H1 (cell line): ENCODE results near the gene SPOPL. TPM values are rescaled to one million over a fixed set of nuclear protein-coding genes. Genes with fewer than 3 reads are reported as not detected.

Source experiments
- CTCF ChIA-PET: fragments of 300-600 bp; sonication (Branson Sonifier 250); formaldehyde crosslinking; loops from one replicate; lab custom pipeline; 2021; ENCODE audit not compliant: partially characterized antibody; lab: Charles Lee
- POLR2A ChIA-PET: fragments of 300-600 bp; sonication (Branson Sonifier 250); formaldehyde crosslinking; loops from one replicate; lab custom pipeline; 2021; ENCODE audit warnings: inconsistent platforms; ENCODE audit not compliant: partially characterized antibody; lab: Charles Lee
- DNase-seq, 2 experiments: peaks; one replicate each; pipeline versions ENCODE4 v3.0.0 to v3.0.0-alpha.2; 2010 to 2022; ENCODE audit warnings: low spot score in 2 of 2, low read depth in 1 of 2, mixed read lengths in 1 of 2
- FAIRE-seq: peaks from 2 replicates; lab custom pipeline; 2011; peaks lifted over from hg19 to GRCh38; lab: Jason Lieb, UNC
- H2AFZ ChIP-seq: 2 replicates; pipeline ENCODE4 v1.8.1; 2012; ENCODE audit warnings: low read length, inconsistent platforms
- H2AK5ac ChIP-seq: 2 replicates; pipeline ENCODE4 v1.6.1; 2013; ENCODE audit warnings: low read depth, low read length
- H2BK120ac ChIP-seq: replicated peaks from 2 replicates; pipeline ENCODE3; 2013; ENCODE audit warnings: low read depth, low read length, inconsistent platforms
- H2BK12ac ChIP-seq: 2 replicates; pipeline ENCODE4 v1.6.1; 2013; ENCODE audit warnings: low read depth, low read length
- H2BK15ac ChIP-seq: 2 replicates; pipeline ENCODE4 v1.6.1; 2013; ENCODE audit warnings: low read length
- H2BK20ac ChIP-seq: 2 replicates; pipeline ENCODE4 v1.6.1; 2013; ENCODE audit warnings: low read length
- H2BK5ac ChIP-seq: 2 replicates; pipeline ENCODE4 v1.6.1; 2013; ENCODE audit warnings: low read depth, low read length
- H3K14ac ChIP-seq: 2 replicates; pipeline ENCODE4 v1.6.1; 2013; ENCODE audit warnings: inconsistent platforms; ENCODE audit not compliant: insufficient read length
- H3K18ac ChIP-seq: 2 replicates; pipeline ENCODE4 v1.6.1; 2013; ENCODE audit warnings: low read length; ENCODE audit errors: extremely low read depth
- H3K23ac ChIP-seq: 2 replicates; pipeline ENCODE4 v1.6.1; 2013; ENCODE audit warnings: inconsistent platforms; ENCODE audit not compliant: insufficient read length
- H3K23me2 ChIP-seq: 2 replicates; pipeline ENCODE4 v1.6.1; 2013; ENCODE audit warnings: low read depth, low read length
- H3K27ac ChIP-seq: 2 replicates; pipeline ENCODE4 v1.6.1; 2011; ENCODE audit warnings: low read depth, low read length, inconsistent platforms
- H3K27me3 ChIP-seq, 4 experiments: replicated peaks in 1 of 4; 1 replicate in 1 of 4; 2 replicates in 3 of 4; pipeline versions ENCODE4 v1.6.1 to v1.8.1; 2011 to 2013; ENCODE audit warnings: low read length in 3 of 4, mild to moderate bottlenecking in 3 of 4, inconsistent platforms in 2 of 4, mixed read lengths in 2 of 4, moderate library complexity in 1 of 4; ENCODE audit not compliant: control insufficient read depth in 3 of 4, insufficient read depth in 3 of 4; ENCODE audit errors: extremely low read depth in 1 of 4
- H3K36me3 ChIP-seq, 4 experiments: 2 replicates each; pipeline versions ENCODE4 v1.6.1 to v1.8.1; 2011 to 2013; ENCODE audit warnings: mild to moderate bottlenecking in 4 of 4, low read length in 3 of 4, moderate library complexity in 2 of 4, control low read depth in 1 of 4, inconsistent platforms in 1 of 4; ENCODE audit not compliant: insufficient read depth in 4 of 4, control insufficient read depth in 2 of 4
- H3K4ac ChIP-seq: replicated peaks from 2 replicates; pipeline ENCODE3; 2013; ENCODE audit warnings: low read length, low read depth, mixed read lengths, inconsistent platforms; ENCODE audit not compliant: insufficient read length
- H3K4me1 ChIP-seq, 4 experiments: replicated peaks in 1 of 4; 1 replicate in 1 of 4; 2 replicates in 3 of 4; pipeline versions ENCODE4 v1.6.1 to v1.8.1; 2011 to 2013; ENCODE audit warnings: low read length in 3 of 4, inconsistent platforms in 2 of 4, mixed read lengths in 1 of 4; ENCODE audit not compliant: insufficient read depth in 4 of 4, control insufficient read depth in 3 of 4
- H3K4me2 ChIP-seq, 2 experiments: 2 replicates each; pipeline versions ENCODE4 v1.6.1 to v1.8.1; 2011 to 2013; ENCODE audit warnings: low read depth in 2 of 2, low read length in 2 of 2, control low read depth in 1 of 2, inconsistent platforms in 1 of 2, mild to moderate bottlenecking in 1 of 2; ENCODE audit not compliant: insufficient read depth in 1 of 2
- H3K4me3 ChIP-seq, 4 experiments: fragments of 200-600, 300-600 bp in 1 of 4; sonication (generic), shearing (Covaris generic), sonication (Bioruptor Twin) in 1 of 4; 2 replicates each; pipeline versions ENCODE4 v1.5.1 to v1.8.1; 2011 to 2016; ENCODE audit warnings: low read length in 4 of 4, low read depth in 3 of 4, control low read depth in 2 of 4, inconsistent platforms in 2 of 4, mild to moderate bottlenecking in 2 of 4, mixed read lengths in 1 of 4, moderate library complexity in 1 of 4; ENCODE audit not compliant: insufficient read depth in 2 of 4; ENCODE audit errors: extremely low read depth in 1 of 4
- H3K56ac ChIP-seq: replicated peaks from 2 replicates; pipeline ENCODE3; 2013; ENCODE audit warnings: low read depth, mild to moderate bottlenecking, mixed read lengths, low read length, inconsistent platforms; ENCODE audit not compliant: insufficient read length
- H3K79me1 ChIP-seq: 2 replicates; pipeline ENCODE4 v1.6.1; 2013; ENCODE audit warnings: low read depth, low read length, control low read depth
- H3K79me2 ChIP-seq, 2 experiments: 2 replicates each; pipeline versions ENCODE4 v1.6.1 to v1.8.1; 2012 to 2013; ENCODE audit warnings: low read length in 2 of 2, mild to moderate bottlenecking in 2 of 2, inconsistent platforms in 1 of 2; ENCODE audit not compliant: insufficient read depth in 2 of 2, control insufficient read depth in 1 of 2
- H3K9ac ChIP-seq, 4 experiments: replicated peaks in 1 of 4; 1 replicate in 1 of 4; 2 replicates in 3 of 4; pipeline versions ENCODE4 v1.6.1 to v1.8.1; 2011 to 2013; ENCODE audit warnings: low read depth in 3 of 4, low read length in 3 of 4, control low read depth in 2 of 4, mild to moderate bottlenecking in 2 of 4, moderate library complexity in 2 of 4, inconsistent platforms in 1 of 4; ENCODE audit errors: extremely low read depth in 1 of 4
- H3K9me3 ChIP-seq, 2 experiments: 2 replicates each; pipeline versions ENCODE4 v1.6.1 to v1.8.1; 2012 to 2013; ENCODE audit warnings: mild to moderate bottlenecking in 2 of 2, moderate library complexity in 2 of 2, control low read depth in 1 of 2, inconsistent platforms in 1 of 2, low read depth in 1 of 2, low read length in 1 of 2, mixed read lengths in 1 of 2; ENCODE audit not compliant: insufficient read depth in 2 of 2
- H4K20me1 ChIP-seq, 2 experiments: replicated peaks in 1 of 2; 2 replicates each; pipeline versions ENCODE3 to v1.8.1; 2011 to 2013; ENCODE audit warnings: inconsistent platforms in 2 of 2, low read length in 2 of 2, mild to moderate bottlenecking in 1 of 2; ENCODE audit not compliant: insufficient read depth in 2 of 2, control insufficient read depth in 1 of 2
- H4K5ac ChIP-seq: 2 replicates; pipeline ENCODE4 v1.6.1; 2013; ENCODE audit warnings: low read length, low read depth, mixed read lengths, inconsistent platforms; ENCODE audit not compliant: insufficient read length
- H4K8ac ChIP-seq: 2 replicates; pipeline ENCODE4 v1.8.0; 2013; ENCODE audit warnings: mild to moderate bottlenecking, moderate library complexity, low read length, inconsistent platforms; ENCODE audit not compliant: insufficient read depth; ENCODE audit errors: extremely low read depth
- H4K91ac ChIP-seq: replicated peaks from 2 replicates; pipeline ENCODE3; 2013; ENCODE audit warnings: low read length, mixed read lengths, inconsistent platforms; ENCODE audit not compliant: insufficient read length
- ATF2 ChIP-seq: IDR thresholded peaks from 2 replicates; pipeline ENCODE4 v1.6.1; 2012; ENCODE audit warnings: low read length, inconsistent platforms
- GTF2F1 ChIP-seq: IDR thresholded peaks from 2 replicates; pipeline ENCODE4 v1.6.1; 2012; ENCODE audit warnings: low read depth, low read length, improper control_type of control experiment, borderline replicate concordance
- HDAC2 ChIP-seq, 2 experiments: fragments of 300-600 bp in 1 of 2; sonication (generic) in 1 of 2; IDR thresholded peaks; 2 replicates each; pipeline ENCODE4 v1.6.1; 2011 to 2012; ENCODE audit warnings: low read depth in 2 of 2, low read length in 2 of 2, mild to moderate bottlenecking in 2 of 2, moderate library complexity in 2 of 2, borderline replicate concordance in 1 of 2, inconsistent platforms in 1 of 2
- KDM1A ChIP-seq: fragments of 200-600, 300-600 bp; sonication (generic); IDR thresholded peaks from 2 replicates; pipeline ENCODE4 v1.7.1; 2016; ENCODE audit warnings: mild to moderate bottlenecking, low read length, borderline replicate concordance
- POU5F1 ChIP-seq: IDR thresholded peaks from 2 replicates; pipeline ENCODE4 v1.6.1; 2011; ENCODE audit warnings: low read depth, mild to moderate bottlenecking, low read length, moderate library complexity
- RNF2 ChIP-seq: fragments of 200-900, 300-1000 bp; sonication (generic); IDR thresholded peaks from 2 replicates; pipeline ENCODE4 v1.7.1; 2016; ENCODE audit warnings: borderline replicate concordance, low read depth, mild to moderate bottlenecking, antibody characterized with exemption, low read length; ENCODE audit not compliant: poor library complexity, severe bottlenecking; ENCODE audit errors: missing control alignments
- SP1 ChIP-seq: IDR thresholded peaks from 2 replicates; pipeline ENCODE4 v1.6.1; 2011; ENCODE audit warnings: low read depth, low read length
- WGBS, 2 experiments: shearing (Covaris generic) in 1 of 2; methylation state at CpG; one replicate each; pipeline versions ENCODE4 v1.1.6 to v1.1.7; 2013 to 2015; ENCODE audit warnings: low lambda C conversion rate in 2 of 2, mixed read lengths in 2 of 2, inconsistent platforms in 1 of 2, low coverage in 1 of 2, missing lambda C conversion rate in 1 of 2; ENCODE audit not compliant: insufficient replicate concordance in 2 of 2, insufficient coverage in 1 of 2, insufficient read length in 1 of 2; ENCODE audit errors: extremely low coverage in 1 of 2, missing lambda C conversion rate in 1 of 2; 5-methylcytosine and 5-hydroxymethylcytosine counted together
- polyA plus RNA-seq, 7 experiments: library from polyadenylated mRNA; depleted of rRNA in 3 of 7; stranded (reverse) in 5 of 7; unstranded in 2 of 7; fragments of >200 nt in 5 of 7; fragments of 200-250 nt in 2 of 7; gene quantifications; 1 replicate in 5 of 7; 2 replicates in 1 of 7; 4 replicates in 1 of 7; pipeline versions ENCODE4 v1.2.1 to v1.2.3, GENCODE V29; 2011 to 2013; ENCODE audit warnings: missing spikeins in 2 of 7, mixed read lengths in 2 of 7
- total RNA-seq: library from RNA; stranded (reverse); fragmentation: NEBNext Ultra II Directional; extraction: Animal tissue kit (Norgen Biotek cat#: 25700); gene quantifications from 2 replicates; pipeline ENCODE4 v1.2.1, GENCODE V29; 2021

SPOPL gene
- total and polyA plus RNA-seq, 2 of the 8 experiments (the other 6 are each of a cell fraction or from before 2014, with no cell fraction given) = 1.9 to 14.5 TPM

DNA sequence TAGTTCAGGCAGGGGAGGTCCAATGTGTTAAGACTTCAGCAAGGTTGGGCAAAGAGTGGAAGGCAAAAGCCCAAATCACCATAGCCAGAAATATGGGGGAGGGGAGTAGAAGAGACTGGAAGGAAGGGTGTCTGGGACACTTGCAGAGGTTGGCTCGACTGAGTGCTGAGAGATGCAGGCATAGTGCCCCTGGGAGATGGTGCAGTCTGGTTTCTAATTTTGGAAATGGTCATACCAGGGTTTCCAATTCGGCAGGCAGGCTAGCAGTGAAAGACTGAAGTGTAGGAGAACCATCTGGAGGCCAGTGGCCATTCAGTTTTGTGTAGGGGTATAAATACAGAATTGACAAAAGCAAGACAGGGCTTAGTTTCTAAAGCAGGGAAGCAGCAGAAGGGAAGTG is 6.2 kb upstream of the SPOPL start:
- no peak overlapping the region for H3K4me3 ChIP-seq
- no peak overlapping the region for H3K18ac ChIP-seq
- H2BK5ac ChIP-seq = no peak overlapping the region
- DNase-seq (no peak), FAIRE-seq (no peak)
- no peak overlapping the region for H2BK12ac ChIP-seq
- no peaks in the 10 kb centered on the region for H3K27me3 ChIP-seq
- H3K9ac ChIP-seq = no peak overlapping the region
- H4K20me1 ChIP-seq = peaks cover 0 to 1% of the 10 kb centered on the region in 2 experiments
- no peaks in the 10 kb centered on the region for H3K79me2 ChIP-seq
- H4K8ac ChIP-seq = no peak overlapping the region
- H3K23ac ChIP-seq = no peak overlapping the region
- H3K4me1 ChIP-seq = 0 out of 7 replicates have a peak, but pooled peaks cover 0 to 2% (median 0%) of the 10 kb centered on the region in 4 experiments
- POLR2A ChIA-PET = no interaction called here
- no peak overlapping the region for H4K5ac ChIP-seq
- no peak overlapping the region for H2BK20ac ChIP-seq
- no peak overlapping the region for H3K4me2 ChIP-seq
- no peak overlapping the region for H3K27ac ChIP-seq
- H3K56ac ChIP-seq = no peak overlapping the region
- no peak overlapping the region for H2BK15ac ChIP-seq
- no peak overlapping the region for H4K91ac ChIP-seq
- no peaks in the 10 kb centered on the region; the same call in 1 of the 2 replicates for H3K23me2 ChIP-seq
- no peak overlapping the region for H2BK120ac ChIP-seq
- no peak for TF ChIP-seq HDAC2 (IDR thresholded peaks at IDR 0.05; ENCODE audit: borderline replicate concordance in 1 of 2, low read depth in 2 of 2, low read length in 2 of 2)
- no peak for TF ChIP-seq ATF2
- no peak for TF ChIP-seq POU5F1
- TF ChIP-seq GTF2F1 = no peak
- no peak for TF ChIP-seq RNF2
- no peak for TF ChIP-seq KDM1A
- no peak for TF ChIP-seq SP1
- 91% methylated on average over 2 of the region's 2 CpGs; no CpG with 5 or more reads in 1 of the 2 experiments for WGBS, 2 experiments
- no peak overlapping the region for H3K4ac ChIP-seq
- no peak overlapping the region for H2AFZ ChIP-seq
- H3K36me3 ChIP-seq = no peaks in the 10 kb centered on the region; a peak in 1 of 8 replicates
- no peaks in the 10 kb centered on the region for H3K9me3 ChIP-seq
- H2AK5ac ChIP-seq = no peak overlapping the region
- no peaks in the 10 kb centered on the region; the same call in 1 of the 2 replicates for H3K79me1 ChIP-seq
- no peak overlapping the region for H3K14ac ChIP-seq
- CTCF ChIA-PET = no interaction called here
